Panc1 (cell line): Measurements from ENCODE around the gene NKX2-4.

Source experiments
- CTCF ChIP-seq: fragments of 450-650 bp; IDR thresholded peaks from 2 replicates; pipeline ENCODE4 v1.5.1; 2017; ENCODE audit warnings: mild to moderate bottlenecking
- POLR2AphosphoS5 ChIP-seq: IDR thresholded peaks from 2 replicates; pipeline ENCODE4 v1.6.1; 2012; ENCODE audit warnings: mild to moderate bottlenecking, low read depth, low read length, moderate library complexity
- REST ChIP-seq, 2 experiments: IDR thresholded peaks; 2 replicates each; pipeline ENCODE4 v1.6.1; 2011 to 2012; ENCODE audit warnings: low read depth in 2 of 2, control low read depth in 1 of 2, low read length in 1 of 2, mild to moderate bottlenecking in 1 of 2, moderate library complexity in 1 of 2; ENCODE audit not compliant: insufficient read depth in 1 of 2
- SIN3A ChIP-seq: IDR thresholded peaks from 2 replicates; pipeline ENCODE4 v1.6.1; 2012; ENCODE audit warnings: low read depth, mild to moderate bottlenecking, low read length, moderate library complexity, borderline replicate concordance; ENCODE audit not compliant: insufficient read depth
- TCF7L2 ChIP-seq: IDR thresholded peaks from 2 replicates; pipeline ENCODE4 v1.6.1; 2011; ENCODE audit warnings: mild to moderate bottlenecking, low read depth, low read length, inconsistent platforms

GRCh38 chr20:21391185-21391971 is 5.9 kb downstream of the NKX2-4 start:
- no peak for TF ChIP-seq CTCF
- no peak for TF ChIP-seq REST (IDR thresholded peaks at IDR 0.05; ENCODE audit: insufficient read depth in 1 of 2, low read depth in 2 of 2, low read length in 1 of 2)
- TF ChIP-seq POLR2AphosphoS5 = no peak
- no peak for TF ChIP-seq SIN3A
- TF ChIP-seq TCF7L2 = no peak
